GM18868 (cell line): Measurements from ENCODE around the gene SGSM2.

ENCODE experiments used
- ATAC-seq: cut with Tn5 transposase; IDR thresholded peaks from one replicate; pipeline ENCODE4 v1.9.1; 2021; ENCODE audit warnings: mild to moderate bottlenecking, moderate library complexity; ENCODE audit not compliant: unreplicated experiment

Gene SGSM2

DNA sequence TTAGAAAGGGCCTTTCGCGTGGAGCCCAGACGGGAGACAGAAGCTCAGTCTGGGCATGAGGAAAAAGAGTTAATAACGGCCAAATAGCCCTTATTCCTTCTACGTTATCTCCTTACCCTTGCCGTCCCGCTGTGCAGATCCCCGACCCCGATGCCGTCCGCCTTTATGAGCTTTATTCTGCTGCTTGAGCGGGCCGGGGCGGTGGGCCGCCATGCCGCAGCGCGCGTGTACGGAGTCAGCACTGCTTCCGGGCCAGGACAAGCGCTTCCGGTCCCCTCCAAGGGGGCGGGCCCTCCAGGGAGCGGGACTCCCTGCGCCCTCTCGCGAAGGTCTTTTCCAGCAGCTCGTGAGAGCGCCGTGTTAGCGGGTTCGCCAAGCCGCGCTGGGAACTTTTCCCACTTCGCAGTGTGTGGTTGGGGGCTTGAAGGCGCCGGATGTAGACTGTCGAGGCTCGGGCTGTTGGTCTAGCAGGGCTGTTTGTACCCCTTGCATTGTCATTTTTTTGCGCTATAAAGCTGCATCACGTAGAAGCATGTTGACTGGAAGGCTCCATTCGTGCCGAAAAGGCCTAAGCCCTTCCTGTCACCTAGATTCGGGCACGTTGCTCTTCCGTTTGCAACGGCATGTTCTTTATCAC, 968 bp upstream of the SGSM2 start, which contains the start of gene TSR1:
Gene TSR1, minus strand, starts transcription at position 243 of the 637 bp plus-strand sequence. Its CDS starts 30 bp downstream, at position 213.
- peak; percentile 77 for ATAC-seq

DNA sequence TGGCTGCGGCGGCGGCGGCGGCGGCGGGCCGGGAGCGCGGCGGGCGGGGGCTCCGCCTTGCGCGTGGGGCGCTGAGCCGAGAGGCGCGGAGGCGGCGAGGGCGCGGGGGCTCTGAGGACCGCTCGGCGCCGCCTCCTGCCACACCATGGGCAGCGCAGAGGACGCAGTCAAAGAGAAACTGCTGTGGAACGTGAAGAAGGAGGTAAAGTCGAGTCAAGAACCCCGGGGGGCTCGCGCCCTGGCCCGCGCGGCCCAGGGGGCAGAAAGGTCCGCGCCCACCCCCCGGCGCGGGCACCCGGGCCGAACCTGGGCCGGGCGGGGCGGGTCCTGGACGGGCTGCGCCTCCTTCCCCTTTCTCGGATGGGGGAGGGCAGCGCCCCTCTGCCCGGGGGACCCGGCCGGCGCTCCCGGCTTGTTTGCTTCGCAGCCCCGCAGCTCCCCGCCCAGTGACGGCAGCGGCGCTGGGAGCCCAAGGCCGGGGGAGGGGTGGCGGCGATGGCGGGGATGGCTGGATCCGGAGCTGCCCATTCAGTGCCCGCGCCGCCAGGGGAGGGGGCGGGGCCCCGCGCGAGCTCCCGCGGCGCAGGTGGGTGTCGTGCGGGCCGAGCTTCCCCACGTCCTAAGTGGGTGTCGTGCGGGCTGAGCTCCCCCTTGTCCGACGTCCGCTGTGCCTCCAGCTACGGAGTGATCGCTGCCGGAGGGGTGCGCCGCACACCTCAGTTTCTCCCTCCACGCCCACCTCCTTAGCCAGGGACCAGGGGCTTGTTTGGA, 428 bp downstream of the SGSM2 start:
- peak; percentile 27 for ATAC-seq

DNA sequence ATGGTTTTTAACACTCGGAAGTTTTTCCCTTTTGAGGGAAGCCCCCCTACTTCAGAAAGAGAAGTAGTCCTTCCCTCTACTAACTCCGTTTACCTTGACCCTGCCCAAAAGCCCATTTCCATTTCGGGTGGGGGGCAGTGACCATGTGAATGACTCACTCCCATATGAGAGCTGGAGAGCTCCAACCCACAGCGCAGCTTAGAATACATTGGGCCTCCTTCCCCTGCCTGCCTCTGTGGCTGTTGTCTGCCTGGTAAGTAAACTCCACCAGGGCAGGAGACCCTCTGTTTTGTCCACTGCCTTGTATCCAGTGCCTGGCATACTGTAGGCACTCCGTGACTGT, 985 bp downstream of the SGSM2 start:
- no peak for ATAC-seq

DNA sequence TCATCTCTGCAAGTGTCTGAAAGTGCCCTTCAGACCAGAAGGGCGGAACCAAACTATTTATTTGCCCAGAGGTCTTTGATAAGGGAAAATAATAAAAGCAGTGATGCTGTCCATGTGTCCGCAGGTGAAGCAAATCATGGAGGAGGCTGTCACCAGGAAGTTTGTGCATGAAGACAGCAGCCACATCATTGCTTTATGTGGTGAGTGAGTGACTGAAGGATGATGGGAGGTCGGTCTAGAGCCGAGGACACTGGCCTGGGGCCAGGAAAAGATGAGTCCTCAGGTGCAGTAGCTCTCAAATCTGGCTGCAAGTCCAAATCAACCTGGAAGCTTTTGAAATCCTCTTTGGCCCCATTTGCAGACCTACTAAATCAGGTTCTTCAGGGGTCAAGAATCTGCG, 6.1 kb downstream of the SGSM2 start:
- no peak for ATAC-seq

DNA sequence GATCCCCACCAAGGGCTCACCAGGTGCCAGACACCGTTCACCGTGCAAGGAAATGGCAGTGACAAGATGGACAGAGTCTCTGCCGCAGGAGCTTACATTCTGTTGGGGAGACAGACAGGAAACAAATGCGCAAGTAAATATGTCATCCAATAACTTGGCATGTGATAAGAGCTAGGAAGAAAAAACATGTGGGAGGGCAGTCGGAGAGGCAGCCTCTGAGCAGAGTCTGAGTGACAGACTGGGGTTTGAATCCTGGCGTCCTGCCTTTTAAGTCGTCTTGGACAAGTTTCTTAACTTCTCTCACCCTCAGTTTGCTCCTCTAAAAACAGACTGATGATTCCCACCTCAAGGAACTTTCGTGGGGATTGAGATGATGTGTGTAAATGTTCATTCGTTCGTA, 7.2 kb downstream of the SGSM2 start:
- ATAC-seq: no peak

DNA sequence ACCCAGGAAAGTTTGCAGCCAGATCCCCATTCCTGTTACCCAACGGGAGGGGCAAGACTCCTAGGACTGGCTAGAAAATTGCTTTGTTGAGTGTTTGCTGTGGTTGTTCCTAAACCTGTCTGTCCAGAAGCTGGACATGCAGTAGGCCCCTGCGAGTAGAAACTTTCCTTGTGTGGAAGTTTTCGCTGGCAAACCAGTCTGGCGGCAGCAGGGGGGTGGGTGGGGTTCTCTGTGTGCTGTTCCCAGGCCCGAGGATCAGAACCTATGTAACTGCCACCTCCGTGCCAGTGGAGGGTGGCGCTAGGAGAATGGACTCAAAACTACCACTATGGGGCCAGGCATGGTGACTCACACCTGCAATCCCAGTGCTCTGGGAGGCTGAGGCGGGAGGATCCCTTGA, 9.2 kb downstream of the SGSM2 start:
- ATAC-seq: no peak

DNA sequence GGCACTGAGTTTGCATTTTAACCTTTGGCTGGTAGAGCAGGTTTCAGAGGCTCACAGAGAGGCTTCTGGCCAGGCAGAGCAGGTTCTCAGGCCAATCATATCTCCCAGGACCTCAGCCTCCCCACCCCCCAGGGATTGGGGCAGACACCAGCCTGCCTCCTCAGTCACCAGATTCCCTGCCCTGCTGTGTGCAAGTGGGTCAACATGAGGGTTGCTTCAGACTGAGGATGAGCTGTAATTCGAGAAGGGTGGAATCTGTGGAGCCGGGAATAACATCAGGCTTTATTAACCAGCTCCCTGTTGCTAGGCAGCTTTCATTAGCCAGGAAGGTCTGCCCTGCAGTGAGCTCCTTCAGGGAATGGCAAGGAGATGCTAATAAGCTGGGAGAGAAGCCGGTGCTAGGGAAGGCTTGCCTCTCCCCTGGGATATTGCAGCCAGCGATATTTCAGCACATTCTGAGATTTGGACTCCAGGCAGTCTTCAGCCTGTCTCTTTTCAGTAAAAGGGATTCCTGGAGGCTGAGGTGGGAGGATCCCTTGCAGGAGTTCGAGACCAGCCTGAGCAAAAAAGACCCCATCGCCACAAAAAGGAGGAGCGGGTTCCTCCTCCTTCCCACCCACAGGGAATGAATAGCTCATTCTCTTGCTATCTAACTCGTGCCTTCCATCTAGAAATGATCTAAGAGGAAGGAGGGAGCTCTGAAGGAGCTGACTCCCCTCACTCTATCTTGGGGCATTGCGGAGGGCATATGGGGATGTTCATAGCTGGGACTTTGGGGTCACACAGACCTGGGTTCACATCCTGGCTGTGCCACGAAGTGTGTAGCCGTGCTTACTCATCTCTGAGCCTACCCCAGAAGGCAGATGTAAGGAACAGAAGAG, 10.7 kb downstream of the SGSM2 start:
- no peak for ATAC-seq

DNA sequence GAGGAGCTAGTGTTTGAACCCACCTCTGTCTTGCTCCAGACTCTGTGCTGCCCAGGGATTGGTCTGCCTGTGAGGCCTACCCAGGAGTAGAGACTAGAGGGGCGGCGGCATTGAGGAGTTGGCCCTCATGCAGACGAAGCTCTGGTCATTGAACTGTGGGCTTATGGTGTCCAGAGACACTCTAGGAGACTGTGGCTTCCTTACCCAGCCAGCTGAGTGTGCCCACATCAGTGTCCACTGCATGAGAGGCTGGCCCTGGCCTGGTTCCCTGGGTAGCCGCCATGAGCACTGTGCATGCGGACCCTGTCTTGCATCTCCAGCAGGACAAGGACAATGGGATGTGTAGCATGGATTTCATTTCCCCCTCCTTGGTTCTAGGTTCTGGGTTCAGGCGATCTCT, 14.0 kb downstream of the SGSM2 start:
- no peak for ATAC-seq

DNA sequence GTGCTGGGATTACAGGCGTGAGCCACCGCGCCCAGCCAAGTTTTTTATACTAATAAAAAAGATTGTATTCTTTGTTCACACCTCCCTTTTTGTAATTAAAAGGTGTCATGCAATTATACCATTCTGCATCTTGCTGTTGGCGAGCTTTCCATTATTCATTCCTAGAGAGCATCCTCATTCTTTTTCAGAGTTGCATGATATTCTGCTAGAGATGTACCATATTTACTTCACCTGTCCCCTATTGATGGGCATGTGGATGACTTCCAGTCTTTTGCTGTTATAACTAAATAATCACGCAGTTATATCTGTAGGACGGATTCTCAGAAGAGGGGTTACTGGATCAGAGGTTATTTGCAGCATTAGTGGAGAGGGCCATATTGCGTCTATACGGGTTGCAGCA, 17.0 kb downstream of the SGSM2 start:
- ATAC-seq: no peak

DNA sequence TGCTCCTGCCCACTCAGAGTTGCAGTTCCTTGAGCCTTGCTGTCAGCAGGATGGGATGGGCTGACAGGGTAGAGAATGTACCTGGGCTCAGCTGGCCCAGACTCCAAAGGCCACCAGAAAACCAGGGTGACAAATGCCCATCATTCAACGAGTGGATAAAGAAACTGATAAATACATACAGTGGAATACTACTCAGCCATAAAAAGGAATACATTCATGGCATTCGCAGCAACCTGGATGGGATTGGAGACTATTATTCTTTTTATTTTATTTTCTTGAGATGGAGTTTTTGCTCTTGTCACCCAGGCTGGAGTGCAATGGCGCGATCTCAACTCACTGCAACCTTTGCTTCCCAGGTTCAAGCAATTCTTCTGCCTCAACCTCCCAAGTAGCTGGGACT, 19.9 kb downstream of the SGSM2 start:
- no peak for ATAC-seq

DNA sequence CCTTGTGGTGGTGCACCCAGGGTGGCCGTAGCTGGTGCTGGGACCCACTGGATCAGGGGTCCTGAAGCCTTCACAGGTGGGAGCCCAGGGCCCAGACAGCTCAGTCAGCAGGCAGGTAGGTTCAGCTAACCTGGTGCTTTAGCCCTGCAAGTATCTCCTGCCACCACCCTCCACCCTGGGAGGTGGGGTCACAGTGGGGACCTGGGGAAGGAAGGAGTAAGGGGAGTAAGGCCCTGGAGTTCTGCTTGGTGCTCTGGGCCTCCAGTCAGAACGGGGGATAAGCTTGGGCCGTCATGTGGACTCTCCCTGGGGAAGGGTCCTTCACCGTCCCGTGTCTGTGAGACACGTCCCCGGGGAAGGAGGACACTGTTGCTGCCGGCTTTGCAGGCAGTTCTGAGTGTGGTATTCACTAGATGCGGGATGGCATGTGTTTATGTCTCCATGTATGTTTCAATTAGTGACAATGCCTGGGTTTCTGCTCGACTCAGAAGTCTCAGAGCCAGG, 20.7 kb downstream of the SGSM2 start:
- no peak for ATAC-seq

DNA sequence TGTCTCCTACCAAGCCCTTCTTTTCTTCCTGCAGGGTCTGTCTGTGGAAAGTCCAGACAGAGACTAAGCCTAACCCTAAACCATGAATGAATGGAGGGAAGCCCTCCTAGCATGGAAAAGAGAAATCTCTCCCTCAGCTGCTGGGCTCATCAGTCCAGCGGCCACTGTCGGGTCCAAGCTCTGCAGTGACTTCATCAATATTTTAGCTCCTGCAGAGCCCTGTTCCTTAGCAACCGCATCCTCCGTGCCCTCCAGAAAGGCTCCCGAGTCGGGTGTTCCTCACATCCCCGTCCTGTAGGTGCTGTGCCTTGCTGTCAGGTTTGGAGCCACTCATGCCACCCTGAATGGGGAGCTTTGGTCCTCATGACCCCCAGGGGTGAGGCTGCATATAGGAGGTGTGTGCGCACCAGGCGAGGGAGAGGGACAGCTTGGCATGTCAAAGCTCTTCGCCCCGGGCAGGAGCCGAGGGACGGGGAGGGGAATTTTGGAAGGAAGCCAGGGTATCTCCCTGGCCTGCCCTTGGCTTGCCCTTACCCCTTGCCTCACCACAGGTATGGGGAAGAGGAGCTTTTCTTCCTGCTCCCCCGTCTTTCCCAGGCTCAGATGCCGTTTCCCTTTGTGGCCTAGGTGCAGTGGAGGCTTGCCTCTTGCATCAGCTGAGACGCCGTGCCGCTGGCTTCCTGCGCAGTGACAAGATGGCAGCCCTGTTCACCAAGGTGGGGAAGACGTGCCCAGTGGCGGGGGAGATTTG, 23.9 kb downstream of the SGSM2 start:
- ATAC-seq: no peak

DNA sequence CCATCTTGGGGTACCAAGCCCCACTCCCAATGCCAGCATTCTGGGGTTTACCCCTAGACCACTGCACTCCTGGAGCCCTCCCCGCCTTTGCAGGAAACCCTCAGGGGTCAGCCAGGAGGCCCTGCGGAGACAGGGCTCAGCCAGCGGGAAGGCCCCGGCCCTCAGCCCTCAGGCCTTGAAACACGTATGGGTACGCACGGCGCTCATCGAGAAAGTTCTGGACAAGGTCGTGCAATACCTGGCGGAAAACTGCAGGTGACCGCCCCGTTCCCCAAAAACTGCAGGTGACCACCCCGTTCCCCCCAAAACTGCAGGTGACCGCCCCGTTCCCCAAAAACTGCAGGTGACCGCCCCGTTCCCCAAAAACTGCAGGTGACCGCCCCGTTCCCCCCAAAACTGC, 24.7 kb downstream of the SGSM2 start:
- no peak for ATAC-seq

DNA sequence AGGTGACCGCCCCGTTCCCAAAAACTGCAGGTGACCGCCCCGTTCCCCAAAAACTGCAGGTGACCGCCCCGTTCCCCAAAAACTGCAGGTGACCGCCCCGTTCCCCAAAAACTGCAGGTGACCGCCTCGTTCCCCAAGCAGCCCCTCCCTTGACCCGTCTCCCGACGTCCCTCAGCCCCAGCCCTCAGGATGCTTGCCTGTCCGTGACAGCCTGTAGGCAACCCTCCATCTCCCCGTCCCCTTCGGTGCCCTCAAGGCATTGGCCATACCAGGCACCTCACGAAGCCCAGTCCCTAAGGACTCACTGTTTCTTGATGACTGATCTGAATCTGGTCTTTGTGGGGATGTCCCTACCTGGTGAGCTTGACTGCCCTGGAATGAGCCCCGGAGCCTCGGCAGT, 25.1 kb downstream of the SGSM2 start:
- no peak for ATAC-seq

DNA sequence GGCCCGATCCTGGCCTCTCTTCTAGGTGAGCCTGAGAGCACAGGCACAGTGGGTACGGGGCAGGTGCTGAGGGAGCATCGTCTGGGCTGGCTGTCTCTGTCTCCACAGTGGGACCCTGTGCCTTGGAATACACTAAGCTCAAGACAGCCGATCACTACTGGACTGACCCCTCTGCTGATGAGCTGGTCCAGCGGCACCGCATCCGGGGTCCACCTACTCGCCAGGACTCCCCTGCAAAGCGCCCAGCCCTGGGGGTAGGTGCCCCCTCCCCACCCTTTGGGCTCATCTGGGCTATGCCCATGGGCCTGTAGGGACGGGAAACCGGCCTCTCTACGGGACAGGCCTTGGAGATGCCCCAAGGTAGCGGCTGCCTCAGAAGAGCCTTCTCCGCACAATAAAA, 25.6 kb downstream of the SGSM2 start:
- ATAC-seq: no peak

DNA sequence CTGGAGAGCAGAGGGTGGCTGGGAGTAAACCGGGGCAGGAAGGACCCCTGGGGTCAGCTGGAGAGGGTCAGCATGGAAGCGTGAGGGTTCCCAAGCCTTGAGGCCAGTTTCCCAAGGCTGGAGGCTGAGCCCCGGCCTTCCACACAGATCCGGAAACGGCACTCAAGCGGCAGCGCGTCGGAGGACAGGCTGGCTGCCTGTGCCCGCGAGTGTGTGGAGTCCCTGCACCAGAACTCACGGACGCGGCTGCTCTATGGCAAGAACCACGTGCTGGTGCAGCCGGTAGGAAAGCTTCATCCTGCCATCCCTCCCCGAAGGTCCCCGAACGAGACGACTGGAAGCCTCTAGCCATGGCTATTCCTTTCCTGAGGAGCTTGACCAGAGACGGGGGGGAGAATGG, 26.0 kb downstream of the SGSM2 start:
- no peak for ATAC-seq

DNA sequence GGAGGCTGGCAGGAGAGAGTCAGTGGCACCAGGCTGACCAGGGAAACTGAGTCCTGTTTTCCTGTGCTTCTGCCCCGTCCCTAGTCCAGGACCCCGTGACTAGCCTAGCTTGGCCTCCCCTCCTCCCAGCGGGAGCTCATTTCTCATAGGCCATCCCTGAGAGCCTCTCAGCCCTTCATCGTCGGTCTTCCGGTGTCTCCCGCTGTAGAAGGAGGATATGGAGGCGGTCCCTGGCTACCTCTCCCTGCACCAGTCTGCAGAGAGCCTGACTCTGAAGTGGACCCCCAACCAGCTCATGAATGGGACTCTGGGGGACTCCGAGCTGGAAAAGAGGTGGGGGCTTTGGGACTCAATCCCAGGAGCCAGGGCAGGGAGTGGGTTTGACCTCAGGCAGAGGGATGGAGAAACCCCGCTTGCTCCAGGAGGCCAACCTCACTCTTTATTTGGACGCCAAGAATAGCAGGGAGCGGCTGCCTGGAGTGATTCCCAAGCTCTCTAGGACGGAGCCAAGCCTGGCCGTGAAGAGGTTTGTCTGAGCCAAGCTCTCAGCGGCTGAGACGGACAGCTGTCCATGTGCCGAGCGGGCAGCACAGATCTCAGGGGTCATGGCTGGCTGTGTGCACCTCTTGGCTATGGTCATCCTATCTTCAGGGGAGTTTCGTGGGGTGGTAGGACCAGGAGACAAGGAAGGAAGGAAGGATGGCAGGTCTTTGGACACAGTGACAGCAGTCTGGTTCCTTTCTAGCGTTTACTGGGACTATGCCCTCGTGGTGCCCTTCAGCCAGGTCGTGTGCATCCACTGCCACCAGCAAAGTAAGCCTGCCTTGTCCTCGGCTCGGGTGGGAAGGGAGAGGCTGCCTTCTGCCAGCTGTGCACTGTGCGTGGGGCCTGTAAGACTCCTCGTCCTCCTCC, 26.8 kb downstream of the SGSM2 start:
- no peak for ATAC-seq

DNA sequence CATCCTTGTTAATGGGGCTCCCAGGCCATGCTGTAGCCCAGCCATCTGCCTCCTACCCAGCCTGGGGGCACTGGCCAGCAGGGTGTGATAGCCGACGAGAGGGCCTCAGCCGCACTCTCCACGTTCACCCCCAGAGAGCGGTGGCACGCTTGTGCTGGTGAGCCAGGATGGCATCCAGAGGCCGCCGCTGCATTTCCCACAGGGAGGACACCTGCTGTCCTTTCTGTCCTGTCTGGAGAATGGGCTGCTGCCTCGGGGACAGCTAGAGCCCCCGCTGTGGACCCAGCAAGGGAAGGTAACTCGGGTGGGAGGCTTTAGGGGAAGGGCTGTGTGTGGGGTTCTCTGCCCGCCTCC, 27.4 kb downstream of the SGSM2 start:
- ATAC-seq: no peak

DNA sequence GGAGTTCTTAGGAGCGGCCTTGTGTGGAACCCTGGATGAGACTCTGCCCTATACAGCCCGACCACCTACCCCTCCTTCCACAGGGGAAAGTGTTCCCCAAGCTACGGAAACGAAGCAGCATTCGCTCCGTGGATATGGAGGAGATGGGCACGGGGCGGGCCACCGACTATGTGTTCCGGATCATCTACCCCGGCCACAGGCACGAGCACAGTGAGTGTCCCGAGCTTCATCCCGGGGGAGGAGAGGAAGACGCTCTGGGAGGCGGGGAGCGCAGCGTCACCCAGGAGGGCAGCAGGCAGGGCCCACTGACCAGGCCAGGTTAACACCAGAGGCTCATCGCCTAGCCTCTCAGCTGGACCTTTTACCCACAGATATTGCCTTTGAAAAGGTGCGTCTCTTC, 27.8 kb downstream of the SGSM2 start:
- ATAC-seq: no peak
